Stomach (tissue), 4 donors: ENCODE data around the gene AGBL4.

Experiments
- POLR2A ChIP-seq, 4 donors: fragments of 450-650 bp; IDR thresholded peaks; one replicate each; pipeline ENCODE4 v1.6.1; 2016; ENCODE audit warnings: antibody characterized with exemption in 4 of 4, control low read depth in 2 of 4, mild to moderate bottlenecking in 1 of 4, moderate library complexity in 1 of 4
- POLR2AphosphoS5 ChIP-seq, 3 donors: sonication (generic); formaldehyde crosslinking; IDR thresholded peaks; one replicate each; pipeline ENCODE4 v1.6.1; 2016; ENCODE audit warnings: antibody characterized with exemption in 3 of 3
- TF ChIP-seq, protein P1 (sequence below), 7 experiments: fragments of 450-650 bp in 4 of 7; fragments of 200-600 bp in 3 of 7; sonication (generic) in 3 of 7; IDR thresholded peaks; one replicate each; pipeline ENCODE4 v1.5.1; 2016 to 2019; ENCODE audit warnings: antibody characterized with exemption in 7 of 7, control low read depth in 2 of 7, mild to moderate bottlenecking in 1 of 7

DNA sequence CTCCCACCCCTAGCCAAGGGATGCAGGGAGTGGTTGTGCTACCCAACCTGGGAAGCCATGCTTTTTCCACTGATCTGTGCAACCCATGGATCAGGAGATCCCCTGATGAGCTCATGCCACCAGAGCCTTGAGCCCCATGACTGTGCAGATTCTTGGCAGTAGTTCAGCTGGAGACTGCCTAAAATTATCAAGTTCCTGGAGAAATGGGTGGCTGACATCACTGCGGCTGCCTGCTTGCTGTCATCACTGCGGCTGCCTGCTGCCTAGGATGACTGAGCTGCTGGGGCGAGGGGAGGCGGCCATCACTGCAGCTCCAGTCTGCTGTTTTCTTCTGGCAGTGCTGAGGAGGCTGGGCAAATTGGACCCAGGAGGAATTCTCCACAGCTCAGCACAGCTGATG lies 159.2 kb downstream of the AGBL4 start:
- TF ChIP-seq, protein P1, sequence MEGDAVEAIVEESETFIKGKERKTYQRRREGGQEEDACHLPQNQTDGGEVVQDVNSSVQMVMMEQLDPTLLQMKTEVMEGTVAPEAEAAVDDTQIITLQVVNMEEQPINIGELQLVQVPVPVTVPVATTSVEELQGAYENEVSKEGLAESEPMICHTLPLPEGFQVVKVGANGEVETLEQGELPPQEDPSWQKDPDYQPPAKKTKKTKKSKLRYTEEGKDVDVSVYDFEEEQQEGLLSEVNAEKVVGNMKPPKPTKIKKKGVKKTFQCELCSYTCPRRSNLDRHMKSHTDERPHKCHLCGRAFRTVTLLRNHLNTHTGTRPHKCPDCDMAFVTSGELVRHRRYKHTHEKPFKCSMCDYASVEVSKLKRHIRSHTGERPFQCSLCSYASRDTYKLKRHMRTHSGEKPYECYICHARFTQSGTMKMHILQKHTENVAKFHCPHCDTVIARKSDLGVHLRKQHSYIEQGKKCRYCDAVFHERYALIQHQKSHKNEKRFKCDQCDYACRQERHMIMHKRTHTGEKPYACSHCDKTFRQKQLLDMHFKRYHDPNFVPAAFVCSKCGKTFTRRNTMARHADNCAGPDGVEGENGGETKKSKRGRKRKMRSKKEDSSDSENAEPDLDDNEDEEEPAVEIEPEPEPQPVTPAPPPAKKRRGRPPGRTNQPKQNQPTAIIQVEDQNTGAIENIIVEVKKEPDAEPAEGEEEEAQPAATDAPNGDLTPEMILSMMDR (IDR thresholded peaks at IDR 0.05), result no peak
- no peak for TF ChIP-seq POLR2AphosphoS5 (IDR thresholded peaks at IDR 0.05)
- no peak for TF ChIP-seq POLR2A (IDR thresholded peaks at IDR 0.05)
